Panc1 (cell line): ENCODE measurements around the gene BRK1. TPM values are rescaled to one million over a fixed set of nuclear protein-coding genes. Genes with fewer than 3 reads are reported as not detected.

ENCODE experiments used
- ATAC-seq: fragments of 200-7000 bp; cut with Tn5 transposase; 2 replicates; pipeline ENCODE4 v1.9.1; 2020; ENCODE audit warnings: mild to moderate bottlenecking, moderate library complexity
- BruUV-seq: library from RNA; stranded (reverse); fragments of 400-500 nt; replicated peaks from 2 replicates; lab custom pipeline; 2021; lab: Mats Ljungman, UMichigan
- CTCF ChIA-PET: fragments of 300-600 bp; sonication (Branson Sonifier 250); formaldehyde crosslinking; loops from one replicate; lab custom pipeline; 2022; ENCODE audit warnings: antibody characterized with exemption; lab: Charles Lee
- POLR2A ChIA-PET: fragments of 300-600 bp; sonication (Branson Sonifier 250); formaldehyde crosslinking; loops from one replicate; lab custom pipeline; 2022; ENCODE audit warnings: antibody characterized with exemption; lab: Charles Lee
- DNase-seq: peaks from one replicate; pipeline ENCODE4 v3.0.0-alpha.2; 2010; ENCODE audit warnings: low read depth, low spot score
- H3K27ac ChIP-seq: 2 replicates; pipeline ENCODE4 v1.5.1; 2011; ENCODE audit warnings: mild to moderate bottlenecking, low read length, inconsistent platforms
- H3K27me3 ChIP-seq: fragments of 200-500 bp; sonication (Bioruptor generic); 2 replicates; pipeline ENCODE4 v1.6.0; 2014; ENCODE audit warnings: low read length, inconsistent platforms; ENCODE audit not compliant: control insufficient read depth, insufficient read depth
- H3K36me3 ChIP-seq: fragments of 200-500 bp; sonication (Bioruptor generic); 2 replicates; pipeline ENCODE4 v1.5.1; 2014; ENCODE audit warnings: inconsistent platforms, mild to moderate bottlenecking, low read length, moderate library complexity; ENCODE audit not compliant: control insufficient read depth, insufficient read depth
- H3K4me1 ChIP-seq: 2 replicates; pipeline ENCODE4 v1.5.1; 2011; ENCODE audit warnings: inconsistent platforms, mild to moderate bottlenecking, low read length, moderate library complexity; ENCODE audit not compliant: control insufficient read depth, insufficient read depth
- H3K4me3 ChIP-seq, 2 experiments: 2 replicates each; pipeline ENCODE4 v1.5.1; 2011 to 2012; ENCODE audit warnings: low read depth in 2 of 2, low read length in 2 of 2, mild to moderate bottlenecking in 2 of 2, inconsistent platforms in 1 of 2, moderate library complexity in 1 of 2
- H3K9me3 ChIP-seq: fragments of 200-500 bp; sonication (Bioruptor generic); 2 replicates; pipeline ENCODE4 v1.5.1; 2014; ENCODE audit warnings: low read depth, mild to moderate bottlenecking, inconsistent platforms, low read length, moderate library complexity; ENCODE audit not compliant: control insufficient read depth, insufficient read depth
- CTCF ChIP-seq: fragments of 450-650 bp; IDR thresholded peaks from 2 replicates; pipeline ENCODE4 v1.5.1; 2017; ENCODE audit warnings: mild to moderate bottlenecking
- POLR2AphosphoS5 ChIP-seq: IDR thresholded peaks from 2 replicates; pipeline ENCODE4 v1.6.1; 2012; ENCODE audit warnings: mild to moderate bottlenecking, low read depth, low read length, moderate library complexity
- REST ChIP-seq, 2 experiments: IDR thresholded peaks; 2 replicates each; pipeline ENCODE4 v1.6.1; 2011 to 2012; ENCODE audit warnings: low read depth in 2 of 2, control low read depth in 1 of 2, low read length in 1 of 2, mild to moderate bottlenecking in 1 of 2, moderate library complexity in 1 of 2; ENCODE audit not compliant: insufficient read depth in 1 of 2
- SIN3A ChIP-seq: IDR thresholded peaks from 2 replicates; pipeline ENCODE4 v1.6.1; 2012; ENCODE audit warnings: low read depth, mild to moderate bottlenecking, low read length, moderate library complexity, borderline replicate concordance; ENCODE audit not compliant: insufficient read depth
- TCF7L2 ChIP-seq: IDR thresholded peaks from 2 replicates; pipeline ENCODE4 v1.6.1; 2011; ENCODE audit warnings: mild to moderate bottlenecking, low read depth, low read length, inconsistent platforms
- in situ Hi-C: cut with HindIII; loops from 2 replicates; pipeline ENCODE4 v1.10.0; 2016; ENCODE audit warnings: low sequenced_read_pairs, low pct_unique_long_range_greater_than_20kb
- intact Hi-C: fragments of 100-400 bp; cut with micrococcal nuclease; formaldehyde crosslinking; loops from one replicate; pipeline ENCODE4 v1.10.0; 2022; ENCODE audit not compliant: unreplicated experiment
- total RNA-seq: library from RNA; stranded (reverse); gene quantifications from one replicate; pipeline ENCODE4 v1.2.1, GENCODE V29; 2021; ENCODE audit not compliant: unreplicated experiment

The BRK1 gene
- total RNA-seq, 1 experiment from 2014 or later = 81.9 TPM

- CTCF ChIA-PET = no interaction called here
- Histone ChIP-seq H3K9me3 (no peaks in the 10 kb centered on the region), H3K36me3 (peaks cover 2% of the 10 kb centered on the region; the same call in 1 of the 2 replicates), H3K4me1 (no peaks in the 10 kb centered on the region), H3K27me3 (no peaks in the 10 kb centered on the region), H3K27ac (no peak overlapping the region), H3K4me3 (no peak overlapping the region)
- DNase-seq (no peak), ATAC-seq (no peak)
- BruUV-seq = no TSS peak
- POLR2A ChIA-PET = interaction anchor here (0.6 kb wide), 1 partner anchor 12 kb away, joined by 3 read pairs; no protein-coding TSS in a partner anchor
- intact Hi-C loops (no loop called here), in situ Hi-C loops (no loop called here)
- TF ChIP-seq CTCF (no peak), POLR2AphosphoS5 (no peak), REST (IDR thresholded peaks at IDR 0.05; ENCODE audit: insufficient read depth in 1 of 2, low read depth in 2 of 2, low read length in 1 of 2) (no peak), TCF7L2 (no peak), SIN3A (no peak)
These were observed 40.8 kb upstream of the BRK1 start for GRCh38 chr3:10074666-10075065.

GRCh38 chr3:10081871-10082270 is 33.6 kb upstream of the BRK1 start:
- intact Hi-C loops = no loop called here
- no peak for DNase-seq
- Histone ChIP-seq H3K27ac (no peak overlapping the region), H3K4me3 (no peak overlapping the region), H3K4me1 (no peaks in the 10 kb centered on the region), H3K27me3 (no peaks in the 10 kb centered on the region), H3K36me3 (no peaks in the 10 kb centered on the region; the same call in 1 of the 2 replicates), H3K9me3 (no peaks in the 10 kb centered on the region)
- ATAC-seq = no peak
- no TSS peak for BruUV-seq
- in situ Hi-C loops = no loop called here
- ChIA-PET CTCF (no interaction called here), POLR2A (interaction anchor here (0.6 kb wide), 2 partner anchors 41 to 61 kb away, joined by 5 to 6 read pairs; no protein-coding TSS in a partner anchor)
- TF ChIP-seq CTCF (no peak), TCF7L2 (no peak), REST (IDR thresholded peaks at IDR 0.05; ENCODE audit: insufficient read depth in 1 of 2, low read depth in 2 of 2, low read length in 1 of 2) (no peak), POLR2AphosphoS5 (no peak), SIN3A (no peak)
